ENCODE results near the gene WDR41.

GRCh38 chr5:77391240-77391765, 100.8 kb downstream of the WDR41 start:
- TF ChIP-seq GATA2 (IDR thresholded peaks at IDR 0.05; ENCODE audit: low read depth, low read length) (no peak), GATA3 (IDR thresholded peaks at IDR 0.05; ENCODE audit: low read depth, low read length) (no peak)

All from SH-SY5Y (cell line).